GM12875 (cell line): ENCODE measurements around the gene ADPGK.

ENCODE experiments used
- H3K4me3 ChIP-seq: one replicate; pipeline ENCODE4 v1.5.1; 2011; ENCODE audit warnings: low read depth, low read length, control low read depth
- TF ChIP-seq, protein P1 (sequence below): IDR thresholded peaks from 2 replicates; pipeline ENCODE4 v1.5.1; 2011; ENCODE audit warnings: low read depth, mild to moderate bottlenecking, control low read depth, inconsistent platforms, low read length, moderate library complexity, borderline replicate concordance; ENCODE audit not compliant: insufficient read depth

Gene ADPGK

GRCh38 chr15:72787526-72787925, 4.0 kb upstream of the ADPGK start:
- TF ChIP-seq, protein P1, sequence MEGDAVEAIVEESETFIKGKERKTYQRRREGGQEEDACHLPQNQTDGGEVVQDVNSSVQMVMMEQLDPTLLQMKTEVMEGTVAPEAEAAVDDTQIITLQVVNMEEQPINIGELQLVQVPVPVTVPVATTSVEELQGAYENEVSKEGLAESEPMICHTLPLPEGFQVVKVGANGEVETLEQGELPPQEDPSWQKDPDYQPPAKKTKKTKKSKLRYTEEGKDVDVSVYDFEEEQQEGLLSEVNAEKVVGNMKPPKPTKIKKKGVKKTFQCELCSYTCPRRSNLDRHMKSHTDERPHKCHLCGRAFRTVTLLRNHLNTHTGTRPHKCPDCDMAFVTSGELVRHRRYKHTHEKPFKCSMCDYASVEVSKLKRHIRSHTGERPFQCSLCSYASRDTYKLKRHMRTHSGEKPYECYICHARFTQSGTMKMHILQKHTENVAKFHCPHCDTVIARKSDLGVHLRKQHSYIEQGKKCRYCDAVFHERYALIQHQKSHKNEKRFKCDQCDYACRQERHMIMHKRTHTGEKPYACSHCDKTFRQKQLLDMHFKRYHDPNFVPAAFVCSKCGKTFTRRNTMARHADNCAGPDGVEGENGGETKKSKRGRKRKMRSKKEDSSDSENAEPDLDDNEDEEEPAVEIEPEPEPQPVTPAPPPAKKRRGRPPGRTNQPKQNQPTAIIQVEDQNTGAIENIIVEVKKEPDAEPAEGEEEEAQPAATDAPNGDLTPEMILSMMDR = no peak
- H3K4me3 ChIP-seq = no peak overlapping the region

DNA sequence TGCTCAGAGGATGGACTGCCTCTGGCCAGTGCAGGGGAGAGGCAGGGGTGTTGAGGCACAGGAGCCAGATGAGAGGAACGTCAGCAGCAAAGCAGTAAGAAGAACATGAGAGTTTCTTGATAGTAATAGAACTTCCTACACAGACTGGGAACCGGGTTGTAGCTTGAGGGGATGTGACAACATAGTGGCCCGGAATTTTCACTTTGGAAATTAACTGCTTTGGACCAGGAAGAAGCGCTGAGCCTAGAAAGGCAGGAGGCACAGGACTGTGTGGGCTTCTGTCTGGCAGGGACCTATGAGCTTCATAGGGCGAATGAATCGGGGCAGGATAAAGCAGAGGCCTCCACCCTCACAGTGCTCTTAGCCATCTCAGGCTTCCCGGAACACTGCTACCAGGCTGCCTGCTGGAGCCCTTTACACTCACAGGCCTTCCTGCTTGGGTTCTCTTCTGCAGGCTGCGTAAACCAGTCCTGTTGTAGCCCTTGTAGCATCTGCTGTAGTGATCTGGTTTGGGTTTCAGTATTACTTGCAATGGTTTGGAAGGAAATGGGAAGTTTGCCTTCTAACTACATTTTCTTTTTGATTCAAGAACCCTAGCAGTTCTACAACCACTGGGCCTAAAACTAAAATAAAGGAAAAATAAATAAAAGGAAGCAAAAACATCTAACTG, 3.3 kb upstream of the ADPGK start:
- H3K4me3 ChIP-seq = no peak overlapping the region
- TF ChIP-seq, protein P1 = no peak

DNA sequence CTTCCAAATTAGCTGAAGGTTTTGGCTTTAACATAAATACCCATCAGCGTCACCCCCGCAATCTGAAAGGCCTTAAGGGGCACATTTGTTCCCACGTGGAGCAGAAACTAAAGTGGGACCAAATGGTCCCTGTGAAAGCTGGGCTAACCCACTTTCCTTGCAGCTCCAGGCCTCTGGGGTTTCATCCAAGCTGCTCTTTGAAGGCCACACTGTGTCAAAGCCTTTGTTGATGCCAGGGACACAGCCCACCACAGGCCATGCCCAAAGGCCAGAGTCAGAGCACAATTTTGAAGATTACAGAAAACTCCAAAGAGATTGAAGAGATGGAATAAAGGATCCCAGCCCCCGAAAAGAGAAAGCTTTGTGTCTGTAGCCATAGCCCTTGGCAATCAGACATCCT, 2.7 kb upstream of the ADPGK start:
- no peak overlapping the region for H3K4me3 ChIP-seq
- TF ChIP-seq, protein P1 = no peak

GRCh38 chr15:72785841-72786240, 2.3 kb upstream of the ADPGK start:
- TF ChIP-seq, protein P1 = no peak

GRCh38 chr15:72785432-72785831, 1.9 kb upstream of the ADPGK start:
- H3K4me3 ChIP-seq = no peak overlapping the region

More at GRCh38 chr15:72785841-72786240, 2.3 kb upstream of the ADPGK start:
- H3K4me3 ChIP-seq = no peak overlapping the region

DNA sequence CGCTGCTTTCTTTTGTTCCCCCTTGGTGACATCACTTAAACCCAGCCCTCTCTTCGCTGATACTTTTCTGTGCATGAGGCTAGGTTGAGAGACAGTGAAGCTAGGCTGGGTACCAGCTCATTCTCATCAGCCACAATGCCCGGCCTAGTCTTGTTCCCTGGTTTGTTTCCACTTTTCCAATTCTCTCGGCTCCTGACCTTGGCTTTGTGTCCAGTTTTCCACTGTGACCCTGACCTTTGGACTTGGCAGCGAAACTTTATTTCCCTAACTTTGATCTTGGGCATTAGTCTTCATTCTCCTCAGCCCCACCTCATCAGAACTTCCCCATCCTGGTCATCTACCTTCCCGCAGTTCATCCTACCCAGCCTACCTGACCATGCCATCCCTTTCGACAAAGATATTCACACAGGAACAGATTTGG, 908 bp upstream of the ADPGK start:
- TF ChIP-seq, protein P1 = no peak
- no peak overlapping the region for H3K4me3 ChIP-seq

More at GRCh38 chr15:72785432-72785831, 1.9 kb upstream of the ADPGK start:
- TF ChIP-seq, protein P1 = no peak

- peak overlapping the region; percentile 100 for H3K4me3 ChIP-seq
- TF ChIP-seq, protein P1 = no peak
Measured at GRCh38 chr15:72783004-72783639, 436 bp downstream of the ADPGK start.
